Umbilical cord (tissue), 2 donors: Measurements from ENCODE around the gene AK9. TPM values are rescaled to one million over a fixed set of nuclear protein-coding genes. Genes with fewer than 3 reads are reported as not detected.

Source experiments
- DNase-seq: peaks from one replicate; pipeline ENCODE4 v3.0.0-alpha.2; 2015; ENCODE audit warnings: low spot score
- total RNA-seq: library from RNA; depleted of rRNA; stranded (reverse); fragments of >200 nt; gene quantifications from one replicate; pipeline ENCODE4 v1.2.3, GENCODE V29; 2014; ENCODE audit warnings: low replicate concordance; ENCODE audit not compliant: insufficient read depth

The AK9 gene
- total RNA-seq, 1 donor from 2014 or later, result 18.5 TPM

- no peak for DNase-seq
These were observed 232.0 kb downstream of the AK9 start for GRCh38 chr6:109458774-109459531.

DNA sequence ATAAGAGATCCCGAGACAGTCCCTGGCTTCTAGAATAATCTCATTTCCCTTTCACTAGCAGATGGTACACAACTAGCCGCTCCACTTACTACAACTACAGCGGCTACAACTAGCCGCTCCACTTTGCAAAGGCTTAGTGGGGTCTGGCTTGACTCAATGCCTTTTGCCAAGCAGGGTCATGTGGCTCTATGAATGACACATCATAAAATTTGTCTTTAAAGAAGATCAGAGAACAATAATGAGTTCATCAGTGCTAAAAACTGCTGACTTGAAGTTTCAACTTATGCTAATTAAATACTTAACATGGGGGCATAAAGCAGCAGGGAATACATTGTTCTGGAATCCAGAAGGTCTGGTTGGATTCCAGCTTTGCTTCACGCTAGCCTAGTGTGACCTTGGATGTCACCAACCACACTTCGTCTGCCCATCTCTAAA, 233.4 kb downstream of the AK9 start:
- DNase-seq, result no peak

- DNase-seq, result peak; percentile 76
These were observed 234.1 kb downstream of the AK9 start for GRCh38 chr6:109456710-109457561.

DNA sequence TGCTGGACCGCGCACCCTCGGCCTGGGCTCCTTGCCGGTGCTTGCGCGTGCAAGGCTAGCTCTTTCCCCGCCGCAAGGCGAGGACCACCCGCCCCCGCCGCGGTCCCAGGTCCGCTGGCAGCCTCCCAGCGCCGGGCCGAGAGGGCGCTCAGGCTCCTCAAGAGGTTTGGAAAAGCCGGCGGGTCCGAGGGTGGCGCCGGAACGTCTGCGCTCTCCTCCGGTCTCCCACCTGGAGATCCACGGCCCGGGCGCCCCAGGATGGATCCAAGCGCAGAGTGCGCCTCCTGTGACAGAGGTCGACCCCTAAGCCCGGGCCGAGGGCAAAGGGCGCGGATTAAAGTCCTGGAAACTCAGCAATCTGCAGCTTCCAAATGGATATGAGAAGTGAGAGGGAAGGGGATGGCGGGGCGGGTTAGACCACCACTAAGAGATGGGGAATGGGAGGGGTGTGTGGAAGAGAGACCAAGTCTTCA, 234.9 kb downstream of the AK9 start:
- no peak for DNase-seq

- DNase-seq, result peak; percentile 60
These were observed 235.4 kb downstream of the AK9 start, which contains the start of gene MICAL1 for GRCh38 chr6:109455437-109456110. TSS of gene MICAL1 (minus strand) at chr6:109455772. CDS start at chr6:109454196, 1,576 bp downstream.

DNA sequence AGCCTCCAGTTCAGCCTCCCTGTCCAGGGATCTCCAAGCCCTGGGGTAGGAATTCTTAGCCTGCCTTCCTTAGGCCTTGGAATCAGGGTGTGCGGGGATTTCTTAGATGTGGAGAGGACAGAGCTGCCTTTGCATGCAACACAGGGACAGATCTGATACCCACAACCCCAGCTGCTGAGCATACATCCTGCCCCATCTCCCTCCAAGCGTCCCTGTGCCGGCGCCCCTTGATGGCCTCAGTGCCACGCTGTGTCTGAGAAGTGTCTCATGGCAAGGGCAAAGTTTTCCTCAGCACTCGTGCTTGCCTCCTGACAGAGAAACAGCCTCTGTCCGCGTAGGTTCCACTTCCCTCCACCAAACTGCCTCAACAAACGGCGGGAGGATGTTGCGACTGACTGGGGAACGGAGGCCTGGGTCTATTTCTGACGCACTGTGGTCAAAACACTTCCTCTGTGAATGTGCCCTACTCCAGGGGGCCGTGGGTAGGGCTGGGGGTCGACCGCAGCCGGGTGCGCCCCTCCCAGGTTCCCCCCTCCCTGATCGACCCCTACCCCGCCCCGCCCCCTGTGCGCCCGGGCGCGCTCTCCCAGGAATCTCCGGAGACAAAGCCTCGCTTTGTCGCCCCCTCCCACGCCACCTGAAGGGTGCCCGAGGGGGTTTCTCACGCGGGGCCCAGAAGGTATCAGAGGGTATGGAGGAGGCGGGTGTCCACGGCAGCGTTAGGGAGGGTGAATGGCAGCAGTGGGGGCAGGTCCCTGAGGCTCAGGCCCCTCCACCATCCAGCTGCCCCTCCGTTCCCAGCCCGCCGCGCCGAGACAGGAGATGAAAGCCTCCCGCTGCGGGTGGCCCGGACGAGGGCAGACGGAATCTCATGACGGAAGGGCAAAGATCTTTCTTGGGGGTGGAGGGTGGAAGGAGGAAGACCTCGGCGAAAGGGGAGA, 236.2 kb downstream of the AK9 start:
- peak; percentile 54 for DNase-seq

GRCh38 chr6:109453594-109454495, 237.2 kb downstream of the AK9 start:
- DNase-seq, result peak; percentile 64

- DNase-seq, result no peak
These were observed 237.8 kb downstream of the AK9 start for GRCh38 chr6:109453156-109453555.

DNA sequence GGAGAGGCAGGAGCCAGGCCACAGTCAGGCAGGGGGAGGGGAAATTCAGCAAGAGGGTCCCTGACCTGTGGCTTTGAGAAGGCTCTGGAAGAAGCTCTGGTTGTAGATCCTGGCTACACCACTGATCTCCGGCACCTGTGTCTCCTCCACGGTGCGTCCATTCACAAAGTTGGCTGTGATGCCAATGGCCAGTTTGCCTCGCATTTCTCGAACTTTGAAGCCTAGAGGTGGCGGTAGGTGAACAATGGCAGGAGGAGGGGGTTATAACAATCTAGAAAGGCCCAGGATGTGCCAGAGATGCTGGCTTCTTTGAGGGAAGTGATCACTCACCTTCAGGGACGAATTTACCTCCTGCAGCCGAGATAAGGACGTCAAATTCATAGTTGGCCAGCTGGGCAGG, 238.8 kb downstream of the AK9 start:
- no peak for DNase-seq

- DNase-seq, result no peak
These were observed 239.6 kb downstream of the AK9 start for GRCh38 chr6:109451376-109451775.

DNA sequence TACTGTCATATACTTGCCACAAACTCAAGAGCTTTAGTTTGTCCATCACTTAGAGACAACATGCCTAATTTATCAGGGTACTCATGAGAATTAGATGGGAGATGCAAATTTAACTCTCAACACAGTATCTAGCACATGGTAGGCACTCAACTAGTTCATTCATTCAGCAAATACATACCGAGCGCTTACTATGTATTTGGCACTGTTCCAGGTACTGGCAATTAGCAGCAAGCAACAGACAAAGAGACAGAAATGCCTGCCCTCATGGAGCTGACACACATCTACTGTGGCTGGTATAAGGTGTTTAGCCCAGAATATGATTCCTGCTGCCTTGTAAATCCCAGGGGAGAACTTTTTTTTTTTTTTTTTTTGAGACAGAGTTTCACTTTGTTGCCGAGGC, 240.2 kb downstream of the AK9 start:
- no peak for DNase-seq

DNA sequence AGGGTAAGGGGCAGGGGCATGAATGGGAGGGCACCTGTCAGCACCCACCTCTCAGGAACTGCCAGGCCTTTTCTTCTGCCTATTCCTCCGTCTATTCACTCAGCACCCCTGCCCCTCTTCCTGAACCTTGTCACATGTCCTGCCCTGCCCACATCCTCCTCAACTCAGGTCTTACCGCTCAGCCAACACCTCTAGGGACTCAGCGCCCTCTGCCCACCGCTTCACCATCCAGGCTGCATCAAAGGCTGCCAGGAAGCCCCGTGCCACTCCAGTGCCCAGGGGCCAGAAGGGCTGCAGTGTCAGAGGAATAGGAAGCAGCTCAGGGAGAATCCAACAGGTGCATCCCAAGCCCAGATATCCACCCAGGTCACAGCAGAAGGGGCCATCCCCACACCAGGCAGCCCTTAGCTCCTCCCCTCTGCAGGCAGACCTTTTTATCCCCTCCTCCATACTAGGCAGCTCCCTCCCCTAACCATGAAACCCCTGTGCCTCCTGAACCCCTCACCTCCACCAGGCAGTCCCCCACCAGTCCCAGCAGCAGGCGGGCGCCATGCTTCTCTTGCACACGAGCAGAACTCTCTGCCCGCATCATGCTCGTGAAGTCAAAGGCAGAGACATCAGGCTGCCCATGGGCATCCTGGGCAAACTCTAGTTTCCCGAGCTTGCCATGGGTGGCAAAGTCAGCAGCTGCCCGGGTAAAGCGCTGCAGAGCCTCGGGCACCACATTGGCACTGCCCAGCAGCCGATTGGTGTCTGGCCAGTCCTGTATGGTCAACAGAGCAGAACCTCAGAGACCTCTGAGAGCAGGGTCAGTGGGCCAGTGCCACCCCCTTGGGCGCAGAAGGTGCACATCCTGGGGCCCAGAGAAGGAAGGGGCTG, 241.0 kb downstream of the AK9 start:
- no peak for DNase-seq

DNA sequence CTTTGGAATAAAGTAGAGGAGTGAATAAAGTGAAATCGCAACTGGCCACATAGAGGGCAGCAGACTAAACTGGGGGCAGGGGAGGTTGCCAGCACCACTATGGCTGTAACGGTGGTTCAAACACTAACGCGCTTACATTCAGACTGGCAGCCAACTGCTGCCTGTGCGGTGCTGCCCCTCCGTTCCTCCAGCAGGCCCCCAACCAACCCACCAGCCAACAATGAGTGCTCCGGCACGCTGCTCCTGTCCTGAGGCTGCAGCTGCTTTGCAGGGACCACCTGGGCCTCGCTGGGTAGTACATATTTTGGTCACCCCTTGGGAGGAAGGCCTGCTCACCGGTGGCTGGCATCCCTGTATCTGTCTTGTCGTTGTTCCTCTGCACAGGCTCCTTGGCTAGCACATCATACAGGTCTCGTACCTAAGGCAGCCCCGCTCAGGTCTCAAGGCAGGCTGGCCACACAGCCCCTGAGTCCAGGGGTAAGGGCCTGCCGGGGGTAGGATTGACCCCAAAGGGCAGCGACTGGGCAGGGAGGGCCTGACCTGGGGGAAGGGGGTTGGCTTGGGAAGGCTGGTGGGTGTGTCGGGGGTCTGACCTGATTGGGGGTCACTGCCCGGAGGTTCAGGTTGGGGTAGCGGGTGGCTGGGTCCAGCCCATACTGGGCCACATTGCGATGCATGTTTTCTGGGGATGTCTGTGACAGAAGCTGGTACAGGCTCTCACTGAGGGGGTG, 241.8 kb downstream of the AK9 start:
- no peak for DNase-seq

DNA sequence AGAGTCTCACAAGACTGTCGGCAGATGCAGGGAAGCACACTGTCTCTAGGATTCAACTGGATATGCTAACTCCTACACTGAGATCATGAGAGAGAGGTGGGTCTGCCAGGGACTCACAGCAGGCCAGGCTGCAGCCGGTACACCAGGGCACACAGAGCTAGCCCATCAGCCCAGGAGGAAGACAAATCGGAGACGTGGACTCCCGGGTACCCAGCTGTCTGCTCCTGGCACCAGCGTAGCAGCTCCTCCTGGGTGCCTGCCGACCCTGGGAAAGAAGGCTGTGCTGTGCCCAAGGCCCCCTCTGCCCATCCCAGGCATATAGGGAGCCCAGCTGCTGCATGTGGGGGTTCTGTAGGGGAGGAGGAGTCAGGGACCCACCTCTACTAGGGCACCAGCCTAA, 242.4 kb downstream of the AK9 start:
- DNase-seq, result no peak

- DNase-seq, result no peak
These were observed 243.0 kb downstream of the AK9 start for GRCh38 chr6:109447878-109448555.

- DNase-seq, result no peak
These were observed 243.9 kb downstream of the AK9 start for GRCh38 chr6:109447087-109447486.

DNA sequence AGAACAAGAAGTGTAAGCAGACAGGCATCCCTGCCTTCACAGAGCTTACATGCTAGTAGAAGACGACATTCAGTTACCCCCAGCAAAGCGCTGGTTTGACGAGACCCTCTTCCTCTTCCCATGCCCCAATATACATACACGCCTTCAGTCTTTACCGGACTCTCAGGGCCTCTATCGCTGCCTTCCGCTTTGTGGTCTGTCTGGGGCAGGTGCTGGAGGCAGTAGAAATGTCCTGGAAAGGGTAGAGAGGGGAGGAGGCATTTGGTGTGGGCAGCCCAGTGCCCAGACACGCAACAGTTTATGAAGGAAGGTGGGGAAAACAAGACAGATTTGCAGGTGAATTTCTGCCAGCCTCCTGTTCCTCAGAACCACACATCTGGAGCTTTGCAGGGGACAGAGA, 244.5 kb downstream of the AK9 start:
- no peak for DNase-seq

DNA sequence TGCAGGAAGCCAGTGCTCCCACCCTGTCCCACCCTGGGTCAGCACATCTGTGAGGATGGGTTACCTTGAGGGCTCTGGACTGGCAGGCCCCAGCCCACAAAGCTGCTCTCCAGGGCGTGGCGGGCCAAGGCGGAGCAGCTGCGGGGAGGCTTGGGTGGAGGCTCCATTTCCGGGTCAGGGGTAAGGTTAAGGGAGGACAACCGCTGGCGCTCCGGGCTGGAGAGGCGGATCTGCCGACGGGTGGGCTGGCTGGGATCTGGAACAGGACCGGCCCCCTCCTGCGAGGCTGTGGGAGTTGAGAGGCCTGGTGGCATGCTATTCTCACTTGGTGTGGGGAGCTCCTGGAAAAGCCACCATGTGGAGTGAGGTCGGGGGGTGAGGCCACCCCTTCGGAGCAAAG, 244.9 kb downstream of the AK9 start:
- DNase-seq, result no peak
